Heart left ventricle (tissue), 16 donors: Measurements from ENCODE around the gene GPR68. TPM values are rescaled to one million over a fixed set of nuclear protein-coding genes. Genes with fewer than 3 reads are reported as not detected.

Experiments used
- ATAC-seq, 4 donors: fragments of 200-7000 bp; cut with Tn5 transposase; one replicate each; pipeline ENCODE4 v1.9.1; 2020 to 2022; ENCODE audit warnings: moderate library complexity in 4 of 4, mild to moderate bottlenecking in 3 of 4, moderate number of reproducible peaks in 1 of 4
- DNase-seq, 5 donors: peaks; one replicate each; pipeline ENCODE4 v3.0.0-alpha.2; 2020
- H3K27ac ChIP-seq, 12 donors: fragments of 200-600 bp; sonication (generic) in 4 of 12; one replicate each; pipeline versions ENCODE4 v1.5.0 to v1.8.0; 2016 to 2022; ENCODE audit warnings: mild to moderate bottlenecking in 2 of 12
- H3K27me3 ChIP-seq, 9 donors: fragments of 200-600 bp; sonication (generic) in 2 of 9; one replicate each; pipeline versions ENCODE4 v1.5.1 to v1.8.0; 2016 to 2022; ENCODE audit warnings: mild to moderate bottlenecking in 3 of 9
- H3K36me3 ChIP-seq, 9 donors: fragments of 200-600 bp; sonication (generic) in 2 of 9; one replicate each; pipeline versions ENCODE4 v1.5.0 to v1.8.0; 2018 to 2022; ENCODE audit warnings: mild to moderate bottlenecking in 2 of 9
- H3K4me1 ChIP-seq, 12 donors: fragments of 200-600 bp; sonication (generic) in 4 of 12; one replicate each; pipeline versions ENCODE4 v1.5.0 to v1.8.0; 2016 to 2022; ENCODE audit warnings: mild to moderate bottlenecking in 3 of 12
- H3K4me3 ChIP-seq, 12 donors: fragments of 200-600 bp; sonication (generic) in 4 of 12; one replicate each; pipeline versions ENCODE4 v1.5.0 to v1.8.0; 2017 to 2022; ENCODE audit warnings: mild to moderate bottlenecking in 9 of 12, moderate library complexity in 4 of 12
- H3K9me3 ChIP-seq, 12 donors: fragments of 200-600 bp; sonication (generic) in 4 of 12; one replicate each; pipeline versions ENCODE4 v1.5.0 to v1.8.0; 2016 to 2022; ENCODE audit warnings: mild to moderate bottlenecking in 1 of 12
- CTCF ChIP-seq, 12 donors: fragments of 200-600 bp; sonication (generic) in 4 of 12; IDR thresholded peaks; one replicate each; pipeline versions ENCODE4 v1.5.0 to v1.8.0; 2018 to 2022; ENCODE audit warnings: antibody characterized with exemption in 12 of 12, mild to moderate bottlenecking in 5 of 12
- POLR2A ChIP-seq, 2 donors: fragments of 450-650 bp; IDR thresholded peaks; one replicate each; pipeline ENCODE4 v1.6.1; 2017; ENCODE audit warnings: antibody characterized with exemption in 2 of 2, mild to moderate bottlenecking in 2 of 2, moderate library complexity in 2 of 2
- WGBS, 4 donors: extraction: QIAGEN DNeasy Blood & Tissue Kit in 2 of 4; methylation state at CpG; one replicate each; pipeline versions ENCODE4 v1.1.5 to v1.1.7; 2013 to 2018; 5-methylcytosine and 5-hydroxymethylcytosine counted together
- intact Hi-C, 10 donors: fragments of 100-400 bp; cut with DNase I; formaldehyde crosslinking; loops; one replicate each; pipeline versions ENCODE4 v1.11.1 to v1.14.2; 2022
- polyA plus RNA-seq, 2 donors: library from polyadenylated mRNA; stranded (reverse); fragments of 200-250 nt; gene quantifications; one replicate each; pipeline ENCODE4 v1.2.3, GENCODE V29; 2013
- total RNA-seq, 9 donors: library from RNA; depleted of rRNA in 2 of 9; stranded (reverse); fragments of >200 nt in 2 of 9; fragmentation: NEBNext Ultra II Directional in 3 of 9; extraction: Animal tissue kit (Norgen Biotek cat#: 25700) in 3 of 9; gene quantifications; one replicate each; pipeline versions ENCODE4 v1.1.0 to v1.2.4, GENCODE V29; 2016 to 2023
- donor health status: ischemic (EF 13 %, LVEDD 7.1; RV severe dilation, severe dysfunction).
- donor health status: healthy with polysubstance abuse.
- donor health status: DM: no; HTN: yes; CAD: no.
- donor health status: DM: no; HTN: no; CAD: no.
- donor health status: ischemic (EF 25% LVEDD 6.9; RV normal size, moderate dysfunction).
- donor health status: ischemic (EF 25% LVEDD 5.7; RV mildly dilated, moderate dysfunction).
- donor health status: healthy.
- donor health status: DM: yes; HTN: yes; CAD: no.
- donor health status: ischemic (EF 35%, LVEDD 5.7; RV mildly dilated, moderate dysfunction).
- donor health status: nonischemic (EF 11% LVEDD 7.7; RV severe dilation, severe dysfunction).
- donor health status: DM: yes; HTN: yes; CAD: no.
- donor health status: PGD.
- donor health status: ischemic (EF 29% LVEDD 5.4; RV normal size, mild dysfunction).
- donor health status: nonischemic (EF 23%, LVEDD 6.1; RV moderate dilation, normal function).

The GPR68 gene
- total and polyA plus RNA-seq, 11 donors, result 0.08 to 2.6 (median 0.59) TPM; not detected in 1

GRCh38 chr14:91273273-91273884, 28.9 kb upstream of the GPR68 start:
- H3K4me3 ChIP-seq, result no peak overlapping the region
- TF ChIP-seq POLR2A (IDR thresholded peaks at IDR 0.05) (no peak), CTCF (IDR thresholded peaks at IDR 0.05) (no peak)
- H3K4me1 ChIP-seq, result peaks cover 0 to 11% (median 6%) of the 10 kb centered on the region in 12 donors
- H3K9me3 ChIP-seq, result no peaks in the 10 kb centered on the region
- intact Hi-C loops, result no loop called here
- no peaks in the 10 kb centered on the region for H3K27me3 ChIP-seq
- WGBS, 4 donors, result 95 to 96% (median 96%) methylated on average over 14 to 27 of the region's 27 CpGs
- DNase-seq (peak in 1 of 5 donors; percentile 60), ATAC-seq (no peak)
- H3K27ac ChIP-seq, result no peak overlapping the region
- peaks cover 0 to 61% (median 16%) of the 10 kb centered on the region in 9 donors for H3K36me3 ChIP-seq

GRCh38 chr14:91272341-91273272, 28.1 kb upstream of the GPR68 start:
- Histone ChIP-seq H3K36me3 (peaks cover 0 to 53% (median 12%) of the 10 kb centered on the region in 9 donors), H3K27ac (no peak overlapping the region), H3K27me3 (no peaks in the 10 kb centered on the region), H3K4me1 (peaks cover 0 to 11% (median 6%) of the 10 kb centered on the region in 12 donors), H3K9me3 (no peaks in the 10 kb centered on the region), H3K4me3 (no peak overlapping the region)
- no peak for TF ChIP-seq CTCF (IDR thresholded peaks at IDR 0.05)
- no peak for TF ChIP-seq POLR2A (IDR thresholded peaks at IDR 0.05)
- 93 to 95% (median 95%) methylated on average over 18 to 43 of the region's 43 CpGs for WGBS, 4 donors
- ATAC-seq, result no peak
- peak in 1 of 5 donors; percentile 48 for DNase-seq
- intact Hi-C loops, result no loop called here

GRCh38 chr14:91271639-91272038, 27.1 kb upstream of the GPR68 start:
- intact Hi-C loops, result no loop called here
- 94 to 95% (median 95%) methylated on average over 9 of the region's 9 CpGs for WGBS, 4 donors

More at GRCh38 chr14:91271639-91272038, 27.1 kb upstream of the GPR68 start:
- no peaks in the 10 kb centered on the region for H3K27me3 ChIP-seq
- H3K27ac ChIP-seq, result no peak overlapping the region
- no peak overlapping the region for H3K4me3 ChIP-seq
- H3K36me3 ChIP-seq, result peaks cover 0 to 43% (median 5%) of the 10 kb centered on the region in 9 donors
- DNase-seq (no peak), ATAC-seq (no peak)
- no peaks in the 10 kb centered on the region for H3K9me3 ChIP-seq
- TF ChIP-seq CTCF (IDR thresholded peaks at IDR 0.05) (no peak), POLR2A (IDR thresholded peaks at IDR 0.05) (no peak)
- H3K4me1 ChIP-seq, result peaks cover 0 to 11% (median 6%) of the 10 kb centered on the region in 12 donors
